Psoas muscle (tissue), 8 donors: ENCODE results near the gene KRTAP6-1. TPM values are rescaled to one million over a fixed set of nuclear protein-coding genes. Genes with fewer than 3 reads are reported as not detected.

ENCODE experiments used
- ATAC-seq, 4 donors: fragments of 200-7000 bp; cut with Tn5 transposase; one replicate each; pipeline ENCODE4 v1.9.1; 2020; ENCODE audit warnings: moderate library complexity in 3 of 4, mild to moderate bottlenecking in 2 of 4
- DNase-seq, 2 donors: peaks; one replicate each; pipeline ENCODE4 v3.0.0-alpha.2; 2020
- H3K27ac ChIP-seq: fragments of 200-600 bp; one replicate; pipeline ENCODE4 v1.8.0; 2022
- H3K27me3 ChIP-seq, 3 donors: fragments of 200-600 bp in 1 of 3; one replicate each; pipeline versions ENCODE4 v1.6.1 to v1.8.0; 2013 to 2022; ENCODE audit warnings: low read length in 2 of 3, mild to moderate bottlenecking in 2 of 3, moderate library complexity in 1 of 3; ENCODE audit not compliant: insufficient read depth in 3 of 3
- H3K36me3 ChIP-seq, 2 donors: fragments of 200-600 bp in 1 of 2; one replicate each; pipeline versions ENCODE4 v1.6.1 to v1.8.0; 2013 to 2022; ENCODE audit warnings: low read depth in 1 of 2, mild to moderate bottlenecking in 1 of 2, moderate library complexity in 1 of 2; ENCODE audit not compliant: insufficient read depth in 1 of 2
- H3K4me1 ChIP-seq: fragments of 200-600 bp; one replicate; pipeline ENCODE4 v1.8.0; 2022
- H3K4me3 ChIP-seq: fragments of 200-600 bp; one replicate; pipeline ENCODE4 v1.8.0; 2022; ENCODE audit warnings: mild to moderate bottlenecking
- H3K9me3 ChIP-seq: fragments of 200-600 bp; one replicate; pipeline ENCODE4 v1.8.0; 2022
- WGBS, 3 donors: extraction: QIAGEN DNeasy Blood & Tissue Kit; methylation state at CpG; one replicate each; pipeline versions ENCODE4 v1.1.6 to v1.1.7; 2013; 5-methylcytosine and 5-hydroxymethylcytosine counted together
- intact Hi-C, 2 donors: fragments of 100-400 bp; cut with DNase I; formaldehyde crosslinking; loops; one replicate each; pipeline versions ENCODE4 v1.11.0 to v1.14.2; 2022
- polyA plus RNA-seq, 3 donors: library from polyadenylated mRNA; stranded (reverse); fragments of 200-250 nt; gene quantifications; one replicate each; pipeline ENCODE4 v1.2.3, GENCODE V29; 2013
- total RNA-seq, 4 donors: library from RNA; stranded (reverse); fragmentation: NEBNext Ultra II Directional in 2 of 4; extraction: Animal tissue kit (Norgen Biotek cat#: 25700) in 2 of 4; gene quantifications; one replicate each; pipeline versions ENCODE4 v1.2.1 to v1.2.4, GENCODE V29; 2021 to 2023
- TF ChIP-seq, protein P1 (sequence below): fragments of 200-600 bp; IDR thresholded peaks from one replicate; pipeline ENCODE4 v1.8.0; 2022; ENCODE audit warnings: antibody characterized with exemption
- donor health status: healthy with polysubstance abuse.
- donor health status: DM: no; HTN: no; CAD: no; lungs with moderate emphysema.
- donor health status: Bipolar disorder and iron deficiency.
- donor health status: healthy.
- donor health status: DM: yes; HTN: yes; CAD: no.
- donor health status: DM: no; HTN: no; CAD: no.
- donor health status: DM: no; HTN: no; CAD: no.
- donor health status: DM: yes; HTN: yes; CAD: no.

The KRTAP6-1 gene
- total and polyA plus RNA-seq, 7 donors = not detected

- Histone ChIP-seq H3K36me3 (no peaks in the 10 kb centered on the region), H3K4me3 (no peak overlapping the region), H3K27me3 (no peaks in the 10 kb centered on the region), H3K27ac (no peak overlapping the region), H3K4me1 (no peaks in the 10 kb centered on the region), H3K9me3 (no peaks in the 10 kb centered on the region)
- intact Hi-C loops = no loop called here
- TF ChIP-seq, protein P1, sequence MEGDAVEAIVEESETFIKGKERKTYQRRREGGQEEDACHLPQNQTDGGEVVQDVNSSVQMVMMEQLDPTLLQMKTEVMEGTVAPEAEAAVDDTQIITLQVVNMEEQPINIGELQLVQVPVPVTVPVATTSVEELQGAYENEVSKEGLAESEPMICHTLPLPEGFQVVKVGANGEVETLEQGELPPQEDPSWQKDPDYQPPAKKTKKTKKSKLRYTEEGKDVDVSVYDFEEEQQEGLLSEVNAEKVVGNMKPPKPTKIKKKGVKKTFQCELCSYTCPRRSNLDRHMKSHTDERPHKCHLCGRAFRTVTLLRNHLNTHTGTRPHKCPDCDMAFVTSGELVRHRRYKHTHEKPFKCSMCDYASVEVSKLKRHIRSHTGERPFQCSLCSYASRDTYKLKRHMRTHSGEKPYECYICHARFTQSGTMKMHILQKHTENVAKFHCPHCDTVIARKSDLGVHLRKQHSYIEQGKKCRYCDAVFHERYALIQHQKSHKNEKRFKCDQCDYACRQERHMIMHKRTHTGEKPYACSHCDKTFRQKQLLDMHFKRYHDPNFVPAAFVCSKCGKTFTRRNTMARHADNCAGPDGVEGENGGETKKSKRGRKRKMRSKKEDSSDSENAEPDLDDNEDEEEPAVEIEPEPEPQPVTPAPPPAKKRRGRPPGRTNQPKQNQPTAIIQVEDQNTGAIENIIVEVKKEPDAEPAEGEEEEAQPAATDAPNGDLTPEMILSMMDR = no peak
- WGBS, 3 donors = 87 to 95% (median 94%) methylated on average over 2 of the region's 2 CpGs
- ATAC-seq (no peak), DNase-seq (no peak)
These were observed 50.1 kb downstream of the KRTAP6-1 start for GRCh38 chr21:30563630-30564029.

Other genes starting within 250 kb of the KRTAP6-1 start
- not detected for gene KRTAP13-2, start 241.7 kb downstream of the KRTAP6-1 start, total RNA-seq
- not detected for gene KRTAP13-2, start 241.7 kb downstream of the KRTAP6-1 start, polyA plus RNA-seq
- not detected for gene KRTAP13-1, start 217.9 kb downstream of the KRTAP6-1 start, total RNA-seq
- gene KRTAP13-1, start 217.9 kb downstream of the KRTAP6-1 start, polyA plus RNA-seq = not detected
- gene KRTAP13-3, start 188.0 kb downstream of the KRTAP6-1 start, total RNA-seq = not detected
- gene KRTAP13-3, start 188.0 kb downstream of the KRTAP6-1 start, polyA plus RNA-seq = not detected
- gene KRTAP13-4, start 183.7 kb downstream of the KRTAP6-1 start, total RNA-seq = not detected
- gene KRTAP13-4, start 183.7 kb downstream of the KRTAP6-1 start, polyA plus RNA-seq = not detected
- gene KRTAP15-1, start 173.7 kb downstream of the KRTAP6-1 start, total RNA-seq = not detected
- not detected for gene KRTAP15-1, start 173.7 kb downstream of the KRTAP6-1 start, polyA plus RNA-seq
- gene KRTAP19-1, start 133.6 kb downstream of the KRTAP6-1 start, total RNA-seq = not detected
- not detected for gene KRTAP19-1, start 133.6 kb downstream of the KRTAP6-1 start, polyA plus RNA-seq
- gene KRTAP19-2, start 126.5 kb downstream of the KRTAP6-1 start, total RNA-seq = not detected
- gene KRTAP19-2, start 126.5 kb downstream of the KRTAP6-1 start, polyA plus RNA-seq = not detected
- 1 to 10 TPM in 2 of 4 donors, under 1 TPM in 1, not detected in 1; 0.64 to 3.0 (median 1.1) TPM for gene KRTAP19-3, start 121.9 kb downstream of the KRTAP6-1 start, total RNA-seq
- gene KRTAP19-3, start 121.9 kb downstream of the KRTAP6-1 start, polyA plus RNA-seq = not detected
- gene KRTAP19-4, start 116.8 kb downstream of the KRTAP6-1 start, total RNA-seq = not detected
- not detected for gene KRTAP19-4, start 116.8 kb downstream of the KRTAP6-1 start, polyA plus RNA-seq
- gene KRTAP19-5, start 111.8 kb downstream of the KRTAP6-1 start, total RNA-seq = not detected
- gene KRTAP19-5, start 111.8 kb downstream of the KRTAP6-1 start, polyA plus RNA-seq = not detected
- gene KRTAP19-6, start 72.1 kb downstream of the KRTAP6-1 start, total RNA-seq = not detected
- gene KRTAP19-6, start 72.1 kb downstream of the KRTAP6-1 start, polyA plus RNA-seq = not detected
- not detected for gene KRTAP19-7, start 52.6 kb downstream of the KRTAP6-1 start, total RNA-seq
- gene KRTAP19-7, start 52.6 kb downstream of the KRTAP6-1 start, polyA plus RNA-seq = not detected
- gene KRTAP22-2, start 23.5 kb downstream of the KRTAP6-1 start, total RNA-seq = not detected
- gene KRTAP22-2, start 23.5 kb downstream of the KRTAP6-1 start, polyA plus RNA-seq = not detected
- not detected for gene KRTAP6-3, start 21.5 kb downstream of the KRTAP6-1 start, total RNA-seq
- not detected for gene KRTAP6-3, start 21.5 kb downstream of the KRTAP6-1 start, polyA plus RNA-seq
- gene KRTAP6-2, start 15.0 kb downstream of the KRTAP6-1 start, total RNA-seq = not detected
- not detected for gene KRTAP6-2, start 15.0 kb downstream of the KRTAP6-1 start, polyA plus RNA-seq
- not detected for gene KRTAP22-1, start 12.8 kb downstream of the KRTAP6-1 start, total RNA-seq
- not detected for gene KRTAP22-1, start 12.8 kb downstream of the KRTAP6-1 start, polyA plus RNA-seq
- not detected for gene KRTAP20-1, start 2.5 kb upstream of the KRTAP6-1 start, total RNA-seq
- gene KRTAP20-1, start 2.5 kb upstream of the KRTAP6-1 start, polyA plus RNA-seq = not detected
- not detected for gene KRTAP20-4, start 6.7 kb upstream of the KRTAP6-1 start, total RNA-seq
- gene KRTAP20-4, start 6.7 kb upstream of the KRTAP6-1 start, polyA plus RNA-seq = not detected
- gene KRTAP20-2, start 21.3 kb upstream of the KRTAP6-1 start, total RNA-seq = not detected
- not detected for gene KRTAP20-2, start 21.3 kb upstream of the KRTAP6-1 start, polyA plus RNA-seq
- gene KRTAP20-3, start 28.9 kb upstream of the KRTAP6-1 start, total RNA-seq = not detected
- gene KRTAP20-3, start 28.9 kb upstream of the KRTAP6-1 start, polyA plus RNA-seq = not detected
- gene KRTAP21-3, start 104.8 kb upstream of the KRTAP6-1 start, total RNA-seq = not detected
- not detected for gene KRTAP21-3, start 104.8 kb upstream of the KRTAP6-1 start, polyA plus RNA-seq
- not detected for gene KRTAP21-2, start 133.3 kb upstream of the KRTAP6-1 start, total RNA-seq
- gene KRTAP21-2, start 133.3 kb upstream of the KRTAP6-1 start, polyA plus RNA-seq = not detected
- not detected for gene KRTAP21-1, start 141.5 kb upstream of the KRTAP6-1 start, total RNA-seq
- gene KRTAP21-1, start 141.5 kb upstream of the KRTAP6-1 start, polyA plus RNA-seq = not detected
- not detected for gene KRTAP8-1, start 199.3 kb upstream of the KRTAP6-1 start, total RNA-seq
- not detected for gene KRTAP8-1, start 199.3 kb upstream of the KRTAP6-1 start, polyA plus RNA-seq
- not detected for gene KRTAP7-1, start 215.8 kb upstream of the KRTAP6-1 start, total RNA-seq
- not detected for gene KRTAP7-1, start 215.8 kb upstream of the KRTAP6-1 start, polyA plus RNA-seq